Fibroblast of skin of left quadriceps (primary cell): ENCODE measurements around the gene EED.
"Not testable (repeated sequence)": the region's sequence is repeated elsewhere in the genome, so short reads cannot be mapped to it uniquely, and the experiment has no call there.

Source experiments
- DNase-seq, 2 experiments: peaks; one replicate each; pipeline ENCODE4 v3.0.0-alpha.2; 2013; ENCODE audit warnings: low read depth in 2 of 2

The EED gene

DNA sequence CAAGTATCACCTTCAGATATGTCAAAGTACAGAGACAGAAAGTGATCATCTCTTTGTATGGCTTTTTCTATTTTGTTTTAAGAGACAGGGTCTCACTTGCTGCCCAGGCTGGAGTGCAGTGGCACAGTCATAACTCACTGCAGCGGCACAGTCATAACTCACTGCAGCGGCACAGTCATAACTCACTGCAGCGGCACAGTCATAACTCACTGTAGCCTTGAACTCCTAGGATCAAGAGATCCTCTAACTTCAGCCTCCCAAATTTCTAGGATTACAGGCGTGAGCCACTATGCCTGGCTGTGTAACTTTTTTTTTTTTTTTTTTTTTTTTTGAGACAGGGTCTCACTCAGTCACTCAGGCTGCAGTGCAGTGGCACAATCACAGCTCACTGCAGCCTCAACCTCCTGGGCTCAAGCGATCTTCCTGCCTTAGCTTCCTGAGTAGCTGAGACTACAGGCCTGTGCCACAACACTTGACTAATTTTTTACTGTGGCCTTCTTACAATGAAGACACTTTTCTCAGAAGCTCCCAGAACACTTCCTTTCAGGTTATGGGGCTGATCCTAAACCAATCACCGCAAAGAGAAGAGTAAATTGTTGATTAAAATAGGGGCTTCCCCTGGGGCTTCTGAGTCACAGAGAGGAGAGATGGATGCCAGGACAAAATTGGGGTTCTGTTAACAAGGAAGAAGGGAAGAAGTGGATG, 48.5 kb downstream of the EED start:
- DNase-seq = no peak

DNA sequence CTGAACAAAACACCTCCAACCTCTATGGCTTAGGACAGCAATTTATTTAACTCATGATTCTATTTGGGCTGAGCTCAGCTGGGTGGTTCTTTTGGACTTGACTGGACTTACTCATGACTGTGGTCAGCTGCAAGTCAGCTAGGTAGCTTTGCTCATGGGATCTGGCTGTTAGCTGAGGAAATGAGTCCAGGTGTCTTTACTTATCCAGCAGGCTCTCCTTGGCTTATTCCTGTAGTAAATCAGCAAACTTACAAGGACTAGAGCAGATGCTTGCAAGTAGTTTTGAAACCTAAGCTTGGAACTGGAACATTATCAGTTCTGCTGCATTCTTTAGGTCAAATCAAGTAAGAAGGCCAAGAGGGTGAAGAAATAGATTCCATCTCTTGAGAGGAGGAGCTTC, 49.5 kb downstream of the EED start:
- no peak for DNase-seq

DNA sequence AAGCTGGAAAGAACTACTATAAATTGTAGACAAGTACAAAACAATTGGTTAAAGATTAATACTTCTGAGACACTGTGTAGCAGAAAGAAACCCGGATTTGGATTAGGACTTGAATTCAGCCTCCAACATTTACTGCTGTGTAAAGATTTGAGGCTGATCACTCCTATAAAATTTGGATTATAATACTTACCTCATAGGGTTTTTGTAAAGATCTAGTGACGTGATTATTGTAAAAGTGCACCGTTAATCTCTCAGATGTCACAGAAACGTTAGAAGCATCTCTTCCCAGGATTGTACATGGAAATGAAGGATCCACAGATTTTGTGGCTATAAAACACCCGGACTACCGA, 57.2 kb downstream of the EED start:
- DNase-seq = no peak

DNA sequence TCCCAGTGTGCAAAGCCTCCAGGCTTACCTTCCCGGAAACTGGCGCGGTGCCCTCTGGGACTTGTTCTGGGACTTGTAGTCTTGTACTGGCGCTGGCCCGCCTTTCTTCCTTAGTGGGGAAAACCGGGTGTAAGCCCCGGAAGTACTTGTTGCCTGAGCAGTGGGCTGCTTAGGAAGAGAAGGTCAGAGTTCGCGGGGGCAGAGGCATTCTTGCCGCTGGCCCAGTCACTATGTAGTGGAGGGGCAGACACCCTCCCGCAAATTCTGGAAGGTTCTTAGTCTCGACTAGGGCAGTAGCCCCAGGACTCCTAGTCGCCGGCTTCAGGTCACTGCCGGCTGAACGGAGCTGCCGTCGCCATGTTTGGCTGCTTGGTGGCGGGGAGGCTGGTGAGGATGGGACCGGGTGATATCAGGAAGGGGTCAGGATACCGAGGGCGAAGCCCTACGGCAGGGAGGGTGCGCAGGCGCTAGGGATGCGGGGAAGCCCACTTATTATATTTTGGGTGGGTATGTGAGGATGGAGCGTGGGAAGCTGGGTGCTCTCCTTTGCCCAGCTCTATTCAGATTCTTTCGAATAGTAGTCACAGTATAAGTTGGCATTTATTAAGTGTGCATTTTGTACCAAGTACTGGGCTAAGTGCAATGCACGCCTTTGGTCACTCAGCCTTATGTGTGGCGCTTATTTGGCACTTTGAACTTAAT, 57.7 kb downstream of the EED start, which contains the start of gene HIKESHI:
Gene HIKESHI, plus strand, starts transcription at position 149 of the 702 bp plus-strand sequence. Its CDS starts 209 bp downstream, at position 358.
- peak; percentile 96 to 97 for DNase-seq

DNA sequence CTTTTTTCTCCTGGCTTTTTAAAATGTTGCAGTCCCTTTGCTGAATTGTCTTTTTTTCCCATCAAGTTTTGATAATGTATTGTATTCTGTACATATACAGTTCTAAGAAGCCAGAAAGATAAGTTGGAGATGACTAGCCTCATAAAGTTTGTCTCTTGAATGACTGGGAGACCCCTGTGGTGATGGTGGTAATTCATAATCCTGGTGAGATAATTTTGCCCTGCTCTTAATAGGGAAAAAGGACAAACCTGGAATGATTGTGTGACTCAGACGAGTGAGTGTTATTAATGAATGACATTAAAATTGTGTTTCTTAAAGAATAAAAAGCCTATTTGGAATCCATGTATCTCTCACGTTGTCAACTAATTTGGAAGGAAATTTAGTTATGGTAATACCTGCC, 58.7 kb downstream of the EED start:
- no peak for DNase-seq

- not testable (repeated sequence) for DNase-seq
Measured at GRCh38 chr11:86308710-86309109, 64.2 kb downstream of the EED start.

GRCh38 chr11:86313793-86314192, 69.2 kb downstream of the EED start:
- no peak for DNase-seq

- DNase-seq = no peak
Measured at GRCh38 chr11:86314636-86315035, 70.1 kb downstream of the EED start.
